Neural cell (in vitro differentiated cells): Measurements from ENCODE around the gene C6orf120.

Experiments
- EP300 ChIP-seq: fragments of 450-650 bp; conservative IDR thresholded peaks from 2 replicates; pipeline ENCODE4 v1.6.1; 2014; ENCODE audit warnings: antibody characterized with exemption, mild to moderate bottlenecking, moderate library complexity; ENCODE audit not compliant: poor library complexity, severe bottlenecking
- EZH2 ChIP-seq: fragments of 200-600, 300-800 bp; shearing (Covaris generic), sonication (generic); IDR thresholded peaks from 2 replicates; pipeline ENCODE4 v1.6.1; 2014; ENCODE audit warnings: antibody characterized with exemption, low read length, borderline replicate concordance, mild to moderate bottlenecking; ENCODE audit not compliant: insufficient read depth, poor library complexity, severe bottlenecking
- POLR2AphosphoS5 ChIP-seq: IDR thresholded peaks from 2 replicates; pipeline ENCODE4 v1.6.1; 2012
- RAD21 ChIP-seq: fragments of 450-650 bp; conservative IDR thresholded peaks from 2 replicates; pipeline ENCODE4 v1.6.1; 2014; ENCODE audit warnings: antibody characterized with exemption, mild to moderate bottlenecking, moderate library complexity
- SMC3 ChIP-seq: fragments of 450-650 bp; conservative IDR thresholded peaks from 2 replicates; pipeline ENCODE4 v1.6.1; 2014; ENCODE audit warnings: antibody characterized with exemption, mild to moderate bottlenecking, moderate library complexity; ENCODE audit not compliant: poor library complexity
- TF ChIP-seq, protein P1 (sequence below): fragments of 450-650 bp; IDR thresholded peaks from 2 replicates; pipeline ENCODE4 v1.5.1; 2014; ENCODE audit warnings: antibody characterized with exemption, mild to moderate bottlenecking, moderate library complexity; ENCODE audit not compliant: poor library complexity, severe bottlenecking

DNA sequence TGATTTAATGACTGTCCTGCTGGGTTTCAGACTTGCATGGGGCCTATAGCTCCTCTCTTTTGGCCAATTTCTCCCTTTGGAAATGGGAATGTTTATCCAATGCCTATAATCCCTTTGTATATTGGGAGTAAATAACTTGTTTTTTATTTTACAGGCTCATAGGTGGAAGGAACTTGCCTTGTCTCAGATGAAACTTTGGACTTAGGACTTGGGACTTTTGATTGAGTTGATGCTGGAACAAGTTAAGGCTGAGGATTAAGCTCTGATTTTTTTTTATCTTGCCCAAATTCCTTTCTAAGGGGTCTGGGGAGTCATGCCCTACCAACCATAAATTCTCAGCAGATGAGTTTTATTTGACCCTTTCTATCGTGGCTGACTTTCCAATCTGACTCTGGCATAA is 23.6 kb upstream of the C6orf120 start:
- TF ChIP-seq, protein P1, sequence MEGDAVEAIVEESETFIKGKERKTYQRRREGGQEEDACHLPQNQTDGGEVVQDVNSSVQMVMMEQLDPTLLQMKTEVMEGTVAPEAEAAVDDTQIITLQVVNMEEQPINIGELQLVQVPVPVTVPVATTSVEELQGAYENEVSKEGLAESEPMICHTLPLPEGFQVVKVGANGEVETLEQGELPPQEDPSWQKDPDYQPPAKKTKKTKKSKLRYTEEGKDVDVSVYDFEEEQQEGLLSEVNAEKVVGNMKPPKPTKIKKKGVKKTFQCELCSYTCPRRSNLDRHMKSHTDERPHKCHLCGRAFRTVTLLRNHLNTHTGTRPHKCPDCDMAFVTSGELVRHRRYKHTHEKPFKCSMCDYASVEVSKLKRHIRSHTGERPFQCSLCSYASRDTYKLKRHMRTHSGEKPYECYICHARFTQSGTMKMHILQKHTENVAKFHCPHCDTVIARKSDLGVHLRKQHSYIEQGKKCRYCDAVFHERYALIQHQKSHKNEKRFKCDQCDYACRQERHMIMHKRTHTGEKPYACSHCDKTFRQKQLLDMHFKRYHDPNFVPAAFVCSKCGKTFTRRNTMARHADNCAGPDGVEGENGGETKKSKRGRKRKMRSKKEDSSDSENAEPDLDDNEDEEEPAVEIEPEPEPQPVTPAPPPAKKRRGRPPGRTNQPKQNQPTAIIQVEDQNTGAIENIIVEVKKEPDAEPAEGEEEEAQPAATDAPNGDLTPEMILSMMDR, result no peak
- TF ChIP-seq POLR2AphosphoS5 (no peak), RAD21 (no peak), EZH2 (no peak), EP300 (no peak), SMC3 (no peak)
